Ishikawa (cell line): ENCODE data around the gene ZNF469.

Experiments used
- CEBPB ChIP-seq: IDR thresholded peaks from 2 replicates; pipeline ENCODE4 v1.6.1; 2012
- CREB1 ChIP-seq: IDR thresholded peaks from 2 replicates; pipeline ENCODE4 v1.6.1; 2012; ENCODE audit warnings: low read depth
- EGR1 ChIP-seq: IDR thresholded peaks from 2 replicates; pipeline ENCODE4 v1.6.1; 2012
- EP300 ChIP-seq: IDR thresholded peaks from 2 replicates; pipeline ENCODE4 v1.6.1; 2012; ENCODE audit warnings: borderline replicate concordance
- FOXM1 ChIP-seq: IDR thresholded peaks from 2 replicates; pipeline ENCODE4 v1.6.1; 2012; ENCODE audit warnings: low read depth, borderline replicate concordance
- MAX ChIP-seq: IDR thresholded peaks from 2 replicates; pipeline ENCODE4 v1.6.1; 2012
- NFIC ChIP-seq: IDR thresholded peaks from 2 replicates; pipeline ENCODE4 v1.6.1; 2012
- RAD21 ChIP-seq: IDR thresholded peaks from 2 replicates; pipeline ENCODE4 v1.6.1; 2012; ENCODE audit warnings: low read depth
- TAF1 ChIP-seq: IDR thresholded peaks from 2 replicates; pipeline ENCODE4 v1.6.1; 2012; ENCODE audit warnings: low read depth, mild to moderate bottlenecking
- TCF12 ChIP-seq: IDR thresholded peaks from 2 replicates; pipeline ENCODE4 v1.6.1; 2012; ENCODE audit warnings: low read depth
- TEAD4 ChIP-seq: IDR thresholded peaks from 2 replicates; pipeline ENCODE4 v1.6.1; 2012
- YY1 ChIP-seq: IDR thresholded peaks from 2 replicates; pipeline ENCODE4 v1.6.1; 2012; ENCODE audit warnings: low read depth
- ZBTB7A ChIP-seq: IDR thresholded peaks from 2 replicates; pipeline ENCODE4 v1.6.1; 2012; ENCODE audit warnings: low read depth
- TF ChIP-seq, protein P1 (sequence below): IDR thresholded peaks from 2 replicates; pipeline ENCODE4 v1.6.1; 2012; ENCODE audit warnings: low read depth, mild to moderate bottlenecking
- TF ChIP-seq, protein P2 (sequence below): IDR thresholded peaks from 2 replicates; pipeline ENCODE4 v1.6.1; 2012

Gene ZNF469

DNA sequence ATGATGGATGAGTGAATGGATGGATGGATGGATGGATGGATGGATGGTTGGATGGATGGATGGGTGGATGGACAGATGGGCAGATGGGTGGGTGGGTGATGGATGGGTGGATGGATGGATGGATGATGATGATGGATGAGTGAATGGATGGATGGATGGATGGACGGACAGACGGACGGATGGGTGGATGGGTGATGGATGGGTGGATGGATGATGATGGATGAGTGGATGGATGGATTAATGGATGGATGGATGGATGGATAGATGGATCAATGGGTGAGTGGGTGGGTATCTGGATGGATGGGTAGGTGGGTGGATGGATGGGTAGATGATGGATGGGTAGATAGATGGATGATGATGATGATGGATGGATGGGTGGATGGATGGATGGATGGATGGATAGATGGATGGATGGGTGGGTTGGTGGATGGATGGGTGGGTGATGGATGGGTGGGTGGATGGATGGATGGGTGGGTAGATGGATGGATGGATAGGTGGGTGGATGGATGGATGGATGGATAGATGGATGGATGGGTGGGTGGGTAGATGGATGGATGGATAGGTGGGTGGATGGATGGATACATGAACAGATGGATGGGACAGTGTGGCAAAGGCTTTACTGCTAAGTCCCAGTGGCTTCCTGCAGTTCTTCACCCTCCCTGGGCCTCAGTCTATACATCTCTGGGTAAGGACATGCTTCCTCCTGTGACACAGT is 40.1 kb downstream of the ZNF469 start:
- TF ChIP-seq CEBPB (no peak), YY1 (no peak), MAX (no peak)

- TF ChIP-seq TAF1 = no peak
- no peak for TF ChIP-seq EP300
- TF ChIP-seq, protein P1, sequence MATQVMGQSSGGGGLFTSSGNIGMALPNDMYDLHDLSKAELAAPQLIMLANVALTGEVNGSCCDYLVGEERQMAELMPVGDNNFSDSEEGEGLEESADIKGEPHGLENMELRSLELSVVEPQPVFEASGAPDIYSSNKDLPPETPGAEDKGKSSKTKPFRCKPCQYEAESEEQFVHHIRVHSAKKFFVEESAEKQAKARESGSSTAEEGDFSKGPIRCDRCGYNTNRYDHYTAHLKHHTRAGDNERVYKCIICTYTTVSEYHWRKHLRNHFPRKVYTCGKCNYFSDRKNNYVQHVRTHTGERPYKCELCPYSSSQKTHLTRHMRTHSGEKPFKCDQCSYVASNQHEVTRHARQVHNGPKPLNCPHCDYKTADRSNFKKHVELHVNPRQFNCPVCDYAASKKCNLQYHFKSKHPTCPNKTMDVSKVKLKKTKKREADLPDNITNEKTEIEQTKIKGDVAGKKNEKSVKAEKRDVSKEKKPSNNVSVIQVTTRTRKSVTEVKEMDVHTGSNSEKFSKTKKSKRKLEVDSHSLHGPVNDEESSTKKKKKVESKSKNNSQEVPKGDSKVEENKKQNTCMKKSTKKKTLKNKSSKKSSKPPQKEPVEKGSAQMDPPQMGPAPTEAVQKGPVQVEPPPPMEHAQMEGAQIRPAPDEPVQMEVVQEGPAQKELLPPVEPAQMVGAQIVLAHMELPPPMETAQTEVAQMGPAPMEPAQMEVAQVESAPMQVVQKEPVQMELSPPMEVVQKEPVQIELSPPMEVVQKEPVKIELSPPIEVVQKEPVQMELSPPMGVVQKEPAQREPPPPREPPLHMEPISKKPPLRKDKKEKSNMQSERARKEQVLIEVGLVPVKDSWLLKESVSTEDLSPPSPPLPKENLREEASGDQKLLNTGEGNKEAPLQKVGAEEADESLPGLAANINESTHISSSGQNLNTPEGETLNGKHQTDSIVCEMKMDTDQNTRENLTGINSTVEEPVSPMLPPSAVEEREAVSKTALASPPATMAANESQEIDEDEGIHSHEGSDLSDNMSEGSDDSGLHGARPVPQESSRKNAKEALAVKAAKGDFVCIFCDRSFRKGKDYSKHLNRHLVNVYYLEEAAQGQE = no peak
- TF ChIP-seq CEBPB = no peak
- TF ChIP-seq YY1 = no peak
- no peak for TF ChIP-seq TEAD4
- TF ChIP-seq MAX = no peak
- TF ChIP-seq TCF12 = no peak
- TF ChIP-seq, protein P2, sequence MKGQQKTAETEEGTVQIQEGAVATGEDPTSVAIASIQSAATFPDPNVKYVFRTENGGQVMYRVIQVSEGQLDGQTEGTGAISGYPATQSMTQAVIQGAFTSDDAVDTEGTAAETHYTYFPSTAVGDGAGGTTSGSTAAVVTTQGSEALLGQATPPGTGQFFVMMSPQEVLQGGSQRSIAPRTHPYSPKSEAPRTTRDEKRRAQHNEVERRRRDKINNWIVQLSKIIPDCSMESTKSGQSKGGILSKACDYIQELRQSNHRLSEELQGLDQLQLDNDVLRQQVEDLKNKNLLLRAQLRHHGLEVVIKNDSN = no peak
- no peak for TF ChIP-seq NFIC
- no peak for TF ChIP-seq ZBTB7A
- TF ChIP-seq EGR1 = no peak
- no peak for TF ChIP-seq FOXM1
- no peak for TF ChIP-seq CREB1
- TF ChIP-seq RAD21 = no peak
Measured at GRCh38 chr16:88423448-88423850, 40.7 kb downstream of the ZNF469 start.

DNA sequence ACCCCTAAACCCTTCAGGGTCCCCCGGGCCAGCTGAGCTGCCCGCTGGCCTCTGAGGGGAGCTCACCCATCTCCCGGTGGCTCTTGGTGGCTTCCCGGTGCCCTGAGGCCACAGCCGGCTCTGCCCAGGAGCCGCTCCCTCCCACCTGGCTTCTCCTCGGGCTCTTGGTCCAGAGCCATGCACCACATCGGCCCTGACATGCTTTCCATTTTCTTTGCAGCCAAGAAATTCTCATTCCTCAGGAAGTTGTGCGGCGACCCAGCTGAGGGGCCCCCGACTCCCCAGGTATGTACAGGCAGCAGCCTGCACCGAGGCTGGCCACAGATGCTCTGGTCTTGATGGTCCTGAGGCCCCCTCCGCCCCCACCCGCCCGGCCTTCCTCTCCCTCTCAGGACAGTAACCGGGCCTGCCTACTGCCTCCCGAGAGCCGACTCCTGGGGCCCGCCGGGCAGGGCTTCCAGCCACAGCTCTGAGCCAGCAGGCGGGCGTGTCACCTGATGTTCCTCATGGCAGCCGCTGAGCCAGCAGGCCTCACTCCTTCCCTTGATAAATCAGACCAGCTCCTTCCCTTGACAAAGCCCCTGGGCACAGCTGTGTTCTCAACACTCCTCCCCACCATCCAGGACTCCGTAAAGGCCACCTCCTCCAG is 42.0 kb downstream of the ZNF469 start:
- TF ChIP-seq CREB1 (no peak), FOXM1 (no peak), CEBPB (no peak)
- TF ChIP-seq, protein P2 = no peak

- TF ChIP-seq TAF1 (no peak), FOXM1 (no peak), TCF12 (no peak), ZBTB7A (no peak), CREB1 (no peak), EP300 (no peak), TEAD4 (no peak), NFIC (no peak), RAD21 (no peak), CEBPB (no peak)
- TF ChIP-seq, protein P2 = no peak
Measured at GRCh38 chr16:88426018-88426417, 43.3 kb downstream of the ZNF469 start.

DNA sequence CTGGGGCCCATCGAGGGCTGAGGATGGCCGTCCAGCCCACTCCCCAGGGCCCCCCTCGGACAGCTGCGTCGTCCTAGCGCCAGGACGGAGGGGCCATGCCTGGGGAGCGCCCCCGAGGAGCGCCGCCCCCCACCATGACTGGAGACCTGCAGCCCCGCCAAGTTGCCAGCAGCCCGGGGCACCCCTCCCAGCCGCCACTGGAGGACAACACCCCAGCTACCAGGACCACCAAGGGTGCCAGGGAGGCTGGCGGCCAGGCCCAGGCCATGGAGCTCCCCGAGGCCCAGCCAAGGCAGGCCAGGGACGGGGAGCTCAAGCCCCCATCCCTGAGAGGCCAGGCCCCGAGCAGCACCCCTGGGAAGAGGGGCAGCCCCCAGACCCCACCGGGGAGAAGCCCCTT is 44.6 kb downstream of the ZNF469 start:
- TF ChIP-seq EGR1 (no peak), NFIC (no peak), CREB1 (no peak), YY1 (no peak), EP300 (no peak), TEAD4 (no peak), CEBPB (no peak), RAD21 (no peak), FOXM1 (no peak), TCF12 (no peak), TAF1 (no peak), MAX (no peak), ZBTB7A (no peak)
- TF ChIP-seq, protein P2 = no peak
- TF ChIP-seq, protein P1 = no peak
